Measurements from ENCODE around the gene EIF5AL1. TPM values are rescaled to one million over a fixed set of nuclear protein-coding genes. Genes with fewer than 3 reads are reported as not detected.

Gene EIF5AL1
- total and polyA plus RNA-seq, 2 experiments from 2014 or later = 0.27 to 1.5 TPM

DNA sequence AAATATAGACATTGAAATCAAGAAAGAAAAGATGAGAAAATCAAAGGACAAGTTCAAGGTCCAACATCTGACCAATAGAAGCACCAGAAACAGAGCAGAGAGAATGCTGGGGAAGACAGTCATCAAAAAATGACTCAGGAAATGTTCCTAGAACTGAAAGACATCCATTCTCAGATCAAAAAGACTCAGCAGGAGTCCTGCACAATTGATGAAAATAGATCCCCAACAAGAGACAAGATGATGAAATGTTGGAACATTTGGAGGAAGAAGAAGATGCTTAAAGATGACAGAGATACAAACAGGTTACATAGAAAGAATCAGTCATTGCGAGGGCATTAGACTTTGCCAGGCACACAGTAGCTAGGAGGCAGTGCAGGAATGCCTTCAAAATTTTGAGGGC is 30.0 kb upstream of the EIF5AL1 start:
- H3K36me3 ChIP-seq (replicated peaks; ENCODE audit: insufficient read depth, low read depth) = no peaks in the 10 kb centered on the region
- no peaks in the 10 kb centered on the region for H3K27me3 ChIP-seq
- peak overlapping the region; percentile 64 for H3K27ac ChIP-seq
- no peak overlapping the region for H3K4me2 ChIP-seq
- DNase-seq (ENCODE audit: low spot score) = no peak
- H3K4me3 ChIP-seq = no peak overlapping the region
- WGBS (ENCODE audit: low lambda C conversion rate, missing lambda C conversion rate) = 90% methylated on average over 1 of the region's 1 CpG
- no peaks in the 10 kb centered on the region for H3K9me2 ChIP-seq (replicated peaks; ENCODE audit: insufficient read depth)
- TF ChIP-seq EZH2phosphoT487 (IDR thresholded peaks at IDR 0.05; ENCODE audit: low read depth, severe bottlenecking, unreplicated experiment) (no peak), EZH2 (IDR thresholded peaks at IDR 0.05; ENCODE audit: borderline replicate concordance) (no peak), CTCF (IDR thresholded peaks at IDR 0.05; ENCODE audit: poor library complexity) (no peak)
- peaks cover 18% of the 10 kb centered on the region for H3K4me1 ChIP-seq (ENCODE audit: insufficient read depth)
- no peaks in the 10 kb centered on the region for H4K20me1 ChIP-seq (ENCODE audit: insufficient read depth, poor library complexity, severe bottlenecking)
- H3K9me3 ChIP-seq (ENCODE audit: low read depth) = no peaks in the 10 kb centered on the region
- H2AFZ ChIP-seq = no peak overlapping the region
- no peaks in the 10 kb centered on the region for H3K79me2 ChIP-seq

DNA sequence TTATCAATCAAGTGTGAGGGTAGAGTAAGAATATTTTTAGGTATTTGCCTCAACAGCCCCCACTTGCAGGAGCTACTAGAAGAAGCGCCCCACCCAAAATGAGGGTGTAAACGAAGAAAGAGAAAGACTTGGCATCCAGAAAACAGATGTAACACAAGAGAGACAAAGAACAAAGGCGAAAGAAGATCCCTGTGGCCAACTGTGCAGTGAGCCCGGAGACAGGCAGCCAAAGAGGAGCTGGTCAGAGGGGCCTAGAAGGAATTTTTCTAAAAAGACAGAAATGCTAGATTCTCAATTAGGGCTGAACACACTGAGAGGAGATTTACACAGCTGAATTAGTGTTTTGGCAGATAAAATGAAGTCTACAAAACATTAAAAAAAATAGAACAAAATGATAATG is 29.6 kb upstream of the EIF5AL1 start:
- H3K27ac ChIP-seq = peak overlapping the region; percentile 64
- no peaks in the 10 kb centered on the region for H3K9me3 ChIP-seq (ENCODE audit: low read depth)
- H3K79me2 ChIP-seq = no peaks in the 10 kb centered on the region
- no peak overlapping the region for H3K4me3 ChIP-seq
- H4K20me1 ChIP-seq (ENCODE audit: insufficient read depth, poor library complexity, severe bottlenecking) = no peaks in the 10 kb centered on the region
- no peaks in the 10 kb centered on the region for H3K27me3 ChIP-seq
- H2AFZ ChIP-seq = no peak overlapping the region
- H3K4me1 ChIP-seq (ENCODE audit: insufficient read depth) = peaks cover 19% of the 10 kb centered on the region
- H3K36me3 ChIP-seq (replicated peaks; ENCODE audit: insufficient read depth, low read depth) = no peaks in the 10 kb centered on the region
- WGBS (ENCODE audit: low lambda C conversion rate, missing lambda C conversion rate) = 84% methylated on average over 4 of the region's 4 CpGs
- no peak for TF ChIP-seq EZH2 (IDR thresholded peaks at IDR 0.05; ENCODE audit: borderline replicate concordance)
- no peak for TF ChIP-seq EZH2phosphoT487 (IDR thresholded peaks at IDR 0.05; ENCODE audit: low read depth, severe bottlenecking, unreplicated experiment)
- TF ChIP-seq CTCF (IDR thresholded peaks at IDR 0.05; ENCODE audit: poor library complexity) = no peak
- H3K9me2 ChIP-seq (replicated peaks; ENCODE audit: insufficient read depth) = no peaks in the 10 kb centered on the region
- H3K4me2 ChIP-seq = no peak overlapping the region
- no peak for DNase-seq (ENCODE audit: low spot score)

GRCh38 chr10:79483299-79483698 is 29.0 kb upstream of the EIF5AL1 start:
- Histone ChIP-seq H3K9me3 (ENCODE audit: low read depth) (no peaks in the 10 kb centered on the region), H3K36me3 (replicated peaks; ENCODE audit: insufficient read depth, low read depth) (no peaks in the 10 kb centered on the region), H3K4me3 (no peak overlapping the region), H3K9me2 (replicated peaks; ENCODE audit: insufficient read depth) (no peaks in the 10 kb centered on the region), H3K4me2 (no peak overlapping the region), H3K27me3 (no peaks in the 10 kb centered on the region), H3K79me2 (no peaks in the 10 kb centered on the region), H4K20me1 (ENCODE audit: insufficient read depth, poor library complexity, severe bottlenecking) (no peaks in the 10 kb centered on the region), H2AFZ (no peak overlapping the region), H3K27ac (peak overlapping the region; percentile 64), H3K4me1 (ENCODE audit: insufficient read depth) (peaks cover 23% of the 10 kb centered on the region)
- WGBS (ENCODE audit: low lambda C conversion rate, missing lambda C conversion rate) = 83% methylated on average over 3 of the region's 3 CpGs
- TF ChIP-seq EZH2 (IDR thresholded peaks at IDR 0.05; ENCODE audit: borderline replicate concordance) (no peak), CTCF (IDR thresholded peaks at IDR 0.05; ENCODE audit: poor library complexity) (no peak), EZH2phosphoT487 (IDR thresholded peaks at IDR 0.05; ENCODE audit: low read depth, severe bottlenecking, unreplicated experiment) (no peak)
- no peak for DNase-seq (ENCODE audit: low spot score)

GRCh38 chr10:79483948-79484347 is 28.4 kb upstream of the EIF5AL1 start:
- no peaks in the 10 kb centered on the region for H3K79me2 ChIP-seq
- DNase-seq (ENCODE audit: low spot score) = no peak
- no peaks in the 10 kb centered on the region for H4K20me1 ChIP-seq (ENCODE audit: insufficient read depth, poor library complexity, severe bottlenecking)
- peaks cover 27% of the 10 kb centered on the region for H3K4me1 ChIP-seq (ENCODE audit: insufficient read depth)
- no peaks in the 10 kb centered on the region for H3K27me3 ChIP-seq
- no peaks in the 10 kb centered on the region for H3K36me3 ChIP-seq (replicated peaks; ENCODE audit: insufficient read depth, low read depth)
- no peaks in the 10 kb centered on the region for H3K9me3 ChIP-seq (ENCODE audit: low read depth)
- no peaks in the 10 kb centered on the region for H3K9me2 ChIP-seq (replicated peaks; ENCODE audit: insufficient read depth)
- H3K27ac ChIP-seq = peak overlapping the region; percentile 64
- TF ChIP-seq EZH2phosphoT487 (IDR thresholded peaks at IDR 0.05; ENCODE audit: low read depth, severe bottlenecking, unreplicated experiment) = no peak
- no peak for TF ChIP-seq EZH2 (IDR thresholded peaks at IDR 0.05; ENCODE audit: borderline replicate concordance)
- no peak for TF ChIP-seq CTCF (IDR thresholded peaks at IDR 0.05; ENCODE audit: poor library complexity)
- H2AFZ ChIP-seq = no peak overlapping the region
- H3K4me2 ChIP-seq = no peak overlapping the region
- H3K4me3 ChIP-seq = no peak overlapping the region
- 60% methylated on average over 2 of the region's 2 CpGs for WGBS (ENCODE audit: low lambda C conversion rate, missing lambda C conversion rate)

All from hepatocyte (in vitro differentiated cells).